HEK293 (cell line): ENCODE measurements around the gene PRDM15.

Experiments
- CTCF ChIA-PET: fragments of 350-600 bp; formaldehyde crosslinking; extraction: SDS; loops from one replicate; lab custom pipeline; 2021; ENCODE audit warnings: antibody characterized with exemption; lab: Yijun Ruan, JAX
- POLR2A ChIA-PET: fragments of 300-600 bp; formaldehyde crosslinking; extraction: SDS; loops from one replicate; lab custom pipeline; 2020; ENCODE audit warnings: antibody characterized with exemption, inconsistent platforms; lab: Yijun Ruan, JAX
- H3K27ac ChIP-seq: fragments of 200-500 bp; sonication (Bioruptor generic); 2 replicates; pipeline ENCODE4 v1.5.1; 2014; ENCODE audit warnings: low read depth, low read length, control low read depth, inconsistent platforms; ENCODE audit errors: extremely low read depth
- H3K36me3 ChIP-seq, 2 experiments: fragments of 200-500 bp in 1 of 2; sonication (Bioruptor generic) in 1 of 2; 1 replicate in 1 of 2; 2 replicates in 1 of 2; pipeline ENCODE4 v1.5.1; 2014 to 2017; ENCODE audit warnings: inconsistent platforms in 2 of 2, low read length in 2 of 2; ENCODE audit not compliant: control insufficient read depth in 2 of 2, insufficient read depth in 1 of 2
- H3K4me1 ChIP-seq: fragments of 200-500 bp; sonication (Bioruptor generic); 2 replicates; pipeline ENCODE4 v1.5.1; 2014; ENCODE audit warnings: mild to moderate bottlenecking, low read length, inconsistent platforms; ENCODE audit not compliant: control insufficient read depth, insufficient read depth
- H3K4me3 ChIP-seq: 2 replicates; pipeline ENCODE4 v1.5.1; 2011; ENCODE audit warnings: low read depth, mild to moderate bottlenecking, control low read depth, low read length, moderate library complexity
- H3K9me3 ChIP-seq: fragments of 200-500 bp; sonication (Bioruptor generic); 2 replicates; pipeline ENCODE4 v1.5.1; 2014; ENCODE audit warnings: low read depth, low read length, inconsistent platforms; ENCODE audit not compliant: control insufficient read depth, insufficient read depth
- GFI1B ChIP-seq: fragments of 450-650 bp; formaldehyde crosslinking; IDR thresholded peaks from 2 replicates; pipeline ENCODE4 v1.5.1; 2016; ENCODE audit warnings: missing biosample characterization, missing genetic modification characterization
- GLI4 ChIP-seq: fragments of 450-650 bp; formaldehyde crosslinking; IDR thresholded peaks from 2 replicates; pipeline ENCODE4 v1.5.1; 2016; ENCODE audit warnings: missing biosample characterization, missing genetic modification characterization
- SP2 ChIP-seq: fragments of 450-650 bp; formaldehyde crosslinking; IDR thresholded peaks from 2 replicates; pipeline ENCODE4 v1.5.1; 2016; ENCODE audit warnings: missing biosample characterization, missing genetic modification characterization
- SP7 ChIP-seq: fragments of 450-650 bp; formaldehyde crosslinking; IDR thresholded peaks from 2 replicates; pipeline ENCODE4 v1.5.1; 2016; ENCODE audit warnings: missing biosample characterization, missing genetic modification characterization
- TRIM28 ChIP-seq: IDR thresholded peaks from 2 replicates; pipeline ENCODE4 v1.6.1; 2011; ENCODE audit warnings: low read length, control low read depth, borderline replicate concordance
- ZBTB17 ChIP-seq: fragments of 450-650 bp; formaldehyde crosslinking; IDR thresholded peaks from 2 replicates; pipeline ENCODE4 v1.5.1; 2016; ENCODE audit warnings: missing biosample characterization, missing genetic modification characterization
- ZEB2 ChIP-seq: fragments of 450-650 bp; formaldehyde crosslinking; IDR thresholded peaks from 2 replicates; pipeline ENCODE4 v1.5.1; 2016; ENCODE audit warnings: missing biosample characterization, missing genetic modification characterization
- ZFP41 ChIP-seq: fragments of 450-650 bp; formaldehyde crosslinking; IDR thresholded peaks from 2 replicates; pipeline ENCODE4 v1.5.1; 2016; ENCODE audit warnings: missing biosample characterization, missing genetic modification characterization, borderline replicate concordance
- ZNF10 ChIP-seq: fragments of 450-650 bp; formaldehyde crosslinking; IDR thresholded peaks from 2 replicates; pipeline ENCODE4 v1.5.1; 2017; ENCODE audit warnings: missing biosample characterization, missing genetic modification characterization
- ZNF112 ChIP-seq: fragments of 450-650 bp; formaldehyde crosslinking; IDR thresholded peaks from 2 replicates; pipeline ENCODE4 v1.5.0; 2017; ENCODE audit warnings: missing biosample characterization, missing genetic modification characterization
- ZNF138 ChIP-seq: fragments of 450-650 bp; formaldehyde crosslinking; IDR thresholded peaks from 2 replicates; pipeline ENCODE4 v1.5.1; 2016; ENCODE audit warnings: missing biosample characterization, missing genetic modification characterization, borderline replicate concordance
- ZNF157 ChIP-seq: fragments of 450-650 bp; formaldehyde crosslinking; IDR thresholded peaks from 2 replicates; pipeline ENCODE4 v1.5.1; 2016; ENCODE audit warnings: missing biosample characterization, missing genetic modification characterization
- ZNF211 ChIP-seq: fragments of 450-650 bp; formaldehyde crosslinking; IDR thresholded peaks from 2 replicates; pipeline ENCODE4 v1.5.1; 2016; ENCODE audit warnings: low read depth, missing biosample characterization, missing genetic modification characterization
- ZNF248 ChIP-seq: fragments of 450-650 bp; formaldehyde crosslinking; IDR thresholded peaks from 2 replicates; pipeline ENCODE4 v1.5.1; 2017; ENCODE audit warnings: missing biosample characterization, missing genetic modification characterization
- ZNF404 ChIP-seq: fragments of 450-650 bp; formaldehyde crosslinking; IDR thresholded peaks from 2 replicates; pipeline ENCODE4 v1.5.1; 2017; ENCODE audit warnings: missing biosample characterization, missing genetic modification characterization
- ZNF514 ChIP-seq: fragments of 450-650 bp; formaldehyde crosslinking; IDR thresholded peaks from 2 replicates; pipeline ENCODE4 v1.5.1; 2016; ENCODE audit warnings: missing biosample characterization, missing genetic modification characterization
- ZNF555 ChIP-seq: fragments of 450-650 bp; formaldehyde crosslinking; conservative IDR thresholded peaks from 2 replicates; pipeline ENCODE4 v1.5.1; 2017; ENCODE audit warnings: missing biosample characterization, mild to moderate bottlenecking, missing genetic modification characterization, inconsistent platforms
- ZNF629 ChIP-seq: fragments of 450-650 bp; formaldehyde crosslinking; IDR thresholded peaks from 2 replicates; pipeline ENCODE4 v1.5.1; 2017; ENCODE audit warnings: missing biosample characterization, missing genetic modification characterization
- ZNF670 ChIP-seq: fragments of 450-650 bp; formaldehyde crosslinking; IDR thresholded peaks from 2 replicates; pipeline ENCODE4 v1.5.1; 2016; ENCODE audit warnings: missing biosample characterization, missing genetic modification characterization, low read depth
- TF ChIP-seq, protein P1 (sequence below): fragments of 450-650 bp; formaldehyde crosslinking; IDR thresholded peaks from 2 replicates; pipeline ENCODE4 v1.5.1; 2016; ENCODE audit warnings: missing biosample characterization, missing genetic modification characterization
- TF ChIP-seq, protein P2 (sequence below): fragments of 450-650 bp; formaldehyde crosslinking; IDR thresholded peaks from 2 replicates; pipeline ENCODE4 v1.5.1; 2016; ENCODE audit warnings: missing biosample characterization, missing genetic modification characterization, borderline replicate concordance
- TF ChIP-seq, protein P3 (sequence below): fragments of 450-650 bp; formaldehyde crosslinking; IDR thresholded peaks from 2 replicates; pipeline ENCODE4 v1.5.1; 2016; ENCODE audit warnings: missing biosample characterization, missing genetic modification characterization
- TF ChIP-seq, protein P4 (sequence below): fragments of 450-650 bp; formaldehyde crosslinking; IDR thresholded peaks from 2 replicates; pipeline ENCODE4 v1.5.1; 2017; ENCODE audit warnings: missing biosample characterization, missing genetic modification characterization
- TF ChIP-seq, protein P5 (sequence below): fragments of 450-650 bp; formaldehyde crosslinking; IDR thresholded peaks from 2 replicates; pipeline ENCODE4 v1.5.1; 2017; ENCODE audit warnings: missing biosample characterization, missing genetic modification characterization

The PRDM15 gene

DNA sequence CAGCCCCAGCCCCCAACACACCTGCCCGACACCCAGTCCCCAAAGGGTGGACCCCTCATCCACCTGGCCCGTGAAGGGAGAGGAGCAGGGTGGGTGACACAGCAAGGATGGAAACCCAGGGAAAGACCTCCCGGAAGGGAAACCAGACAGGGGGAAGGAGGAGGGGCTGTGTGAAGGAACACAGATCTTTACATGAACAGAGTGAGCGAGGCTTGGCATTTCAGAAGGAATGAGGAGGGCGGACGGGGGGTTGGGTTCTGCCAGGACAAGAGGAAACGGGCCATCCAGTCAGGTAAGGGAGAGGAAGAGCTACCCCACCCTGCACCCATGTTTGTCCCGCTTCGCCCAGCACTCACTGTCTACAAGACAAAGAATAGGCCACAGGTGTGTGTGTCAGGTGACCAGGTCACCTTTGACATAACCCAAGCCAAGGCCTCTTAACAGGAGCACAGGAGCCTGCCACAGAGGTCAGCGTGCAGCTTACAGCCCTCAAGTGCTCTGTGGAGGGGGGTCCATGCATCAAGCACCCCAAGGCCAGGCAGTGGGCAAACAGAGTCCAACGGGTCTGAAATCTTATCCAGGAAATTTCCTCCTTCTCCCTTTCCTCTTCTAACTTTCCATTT lies 18.0 kb upstream of the PRDM15 start (continued):
- TF ChIP-seq, protein P1, sequence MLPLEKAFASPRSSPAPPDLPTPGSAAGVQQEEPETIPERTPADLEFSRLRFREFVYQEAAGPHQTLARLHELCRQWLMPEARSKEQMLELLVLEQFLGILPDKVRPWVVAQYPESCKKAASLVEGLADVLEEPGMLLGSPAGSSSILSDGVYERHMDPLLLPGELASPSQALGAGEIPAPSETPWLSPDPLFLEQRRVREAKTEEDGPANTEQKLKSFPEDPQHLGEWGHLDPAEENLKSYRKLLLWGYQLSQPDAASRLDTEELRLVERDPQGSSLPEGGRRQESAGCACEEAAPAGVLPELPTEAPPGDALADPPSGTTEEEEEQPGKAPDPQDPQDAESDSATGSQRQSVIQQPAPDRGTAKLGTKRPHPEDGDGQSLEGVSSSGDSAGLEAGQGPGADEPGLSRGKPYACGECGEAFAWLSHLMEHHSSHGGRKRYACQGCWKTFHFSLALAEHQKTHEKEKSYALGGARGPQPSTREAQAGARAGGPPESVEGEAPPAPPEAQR = no peak
- no peak for TF ChIP-seq ZBTB17 (tag by site-specific recombination)
- no peak for TF ChIP-seq ZNF404 (tag by site-specific recombination)
- no peak for TF ChIP-seq GFI1B (tag by site-specific recombination)
- TF ChIP-seq, protein P2, sequence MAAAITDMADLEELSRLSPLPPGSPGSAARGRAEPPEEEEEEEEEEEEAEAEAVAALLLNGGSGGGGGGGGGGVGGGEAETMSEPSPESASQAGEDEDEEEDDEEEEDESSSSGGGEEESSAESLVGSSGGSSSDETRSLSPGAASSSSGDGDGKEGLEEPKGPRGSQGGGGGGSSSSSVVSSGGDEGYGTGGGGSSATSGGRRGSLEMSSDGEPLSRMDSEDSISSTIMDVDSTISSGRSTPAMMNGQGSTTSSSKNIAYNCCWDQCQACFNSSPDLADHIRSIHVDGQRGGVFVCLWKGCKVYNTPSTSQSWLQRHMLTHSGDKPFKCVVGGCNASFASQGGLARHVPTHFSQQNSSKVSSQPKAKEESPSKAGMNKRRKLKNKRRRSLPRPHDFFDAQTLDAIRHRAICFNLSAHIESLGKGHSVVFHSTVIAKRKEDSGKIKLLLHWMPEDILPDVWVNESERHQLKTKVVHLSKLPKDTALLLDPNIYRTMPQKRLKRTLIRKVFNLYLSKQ (tag by site-specific recombination) = no peak
- TF ChIP-seq ZNF514 (tag by site-specific recombination) = no peak
- TF ChIP-seq, all 188 proteins: peak for 0

DNA sequence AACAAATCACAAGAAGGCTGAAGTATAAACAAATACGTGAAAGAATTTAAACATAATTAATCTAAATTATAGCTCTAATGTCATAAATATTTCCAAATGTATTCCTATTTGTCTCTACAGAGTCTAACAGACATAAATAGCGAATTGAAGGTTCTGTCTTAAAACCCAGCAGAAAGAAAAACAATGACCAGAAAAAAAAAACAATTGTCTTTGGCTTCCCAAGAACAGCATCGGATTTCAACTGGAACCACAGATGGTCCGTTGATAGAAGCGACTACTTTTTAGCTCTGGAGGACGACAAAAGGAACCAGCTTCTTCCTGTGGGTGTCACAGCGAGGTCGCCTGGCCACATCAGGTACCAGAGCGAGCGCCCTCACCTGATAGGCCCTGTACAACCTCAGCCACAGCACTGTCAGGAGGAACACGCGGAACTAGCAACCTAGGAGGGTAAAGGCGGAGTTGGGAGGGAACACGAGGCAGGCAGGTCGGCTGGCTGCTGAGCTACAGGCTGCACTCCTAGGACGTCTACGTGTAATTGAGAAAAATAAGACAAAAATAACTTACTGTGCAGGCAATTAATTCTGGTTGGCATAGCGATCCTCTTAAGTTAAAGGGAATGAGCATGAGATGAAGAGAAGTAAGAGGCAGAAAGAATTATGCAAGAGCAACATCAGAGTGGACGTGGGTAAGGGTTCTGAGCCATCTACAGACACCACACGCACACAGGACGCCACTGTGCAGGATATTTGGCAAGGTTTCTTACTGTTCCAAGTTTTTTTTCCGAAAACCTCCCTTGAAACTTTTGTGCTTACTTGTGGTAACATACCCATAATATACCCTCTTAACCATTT lies 16.7 kb upstream of the PRDM15 start:
- no peak overlapping the region for H3K4me3 ChIP-seq
- no peaks in the 10 kb centered on the region for H3K36me3 ChIP-seq
- ChIA-PET POLR2A (no interaction called here), CTCF (no interaction called here)
- no peak overlapping the region for H3K27ac ChIP-seq
- H3K4me1 ChIP-seq = peaks cover 4% of the 10 kb centered on the region
- TF ChIP-seq, protein P3, sequence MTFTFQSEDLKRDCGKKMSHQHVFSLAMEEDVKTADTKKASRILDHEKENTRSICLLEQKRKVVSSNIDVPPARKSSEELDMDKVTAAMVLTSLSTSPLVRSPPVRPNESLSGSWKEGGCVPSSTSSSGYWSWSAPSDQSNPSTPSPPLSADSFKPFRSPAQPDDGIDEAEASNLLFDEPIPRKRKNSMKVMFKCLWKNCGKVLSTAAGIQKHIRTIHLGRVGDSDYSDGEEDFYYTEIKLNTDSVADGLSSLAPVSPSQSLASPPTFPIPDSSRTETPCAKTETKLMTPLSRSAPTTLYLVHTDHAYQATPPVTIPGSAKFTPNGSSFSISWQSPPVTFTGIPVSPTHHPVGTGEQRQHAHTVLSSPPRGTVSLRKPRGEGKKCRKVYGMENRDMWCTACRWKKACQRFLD (tag by site-specific recombination) = no peak
- no peak for TF ChIP-seq ZNF629
- TF ChIP-seq SP2 (tag by site-specific recombination) = no peak
- TF ChIP-seq ZFP41 (tag by site-specific recombination) = no peak
- TF ChIP-seq ZNF555 (tag by site-specific recombination) = no peak
- peak; percentile 77 for TF ChIP-seq ZNF10 (tag by site-specific recombination)
- TF ChIP-seq, all 188 proteins: peak for 1
- no peaks in the 10 kb centered on the region for H3K9me3 ChIP-seq

DNA sequence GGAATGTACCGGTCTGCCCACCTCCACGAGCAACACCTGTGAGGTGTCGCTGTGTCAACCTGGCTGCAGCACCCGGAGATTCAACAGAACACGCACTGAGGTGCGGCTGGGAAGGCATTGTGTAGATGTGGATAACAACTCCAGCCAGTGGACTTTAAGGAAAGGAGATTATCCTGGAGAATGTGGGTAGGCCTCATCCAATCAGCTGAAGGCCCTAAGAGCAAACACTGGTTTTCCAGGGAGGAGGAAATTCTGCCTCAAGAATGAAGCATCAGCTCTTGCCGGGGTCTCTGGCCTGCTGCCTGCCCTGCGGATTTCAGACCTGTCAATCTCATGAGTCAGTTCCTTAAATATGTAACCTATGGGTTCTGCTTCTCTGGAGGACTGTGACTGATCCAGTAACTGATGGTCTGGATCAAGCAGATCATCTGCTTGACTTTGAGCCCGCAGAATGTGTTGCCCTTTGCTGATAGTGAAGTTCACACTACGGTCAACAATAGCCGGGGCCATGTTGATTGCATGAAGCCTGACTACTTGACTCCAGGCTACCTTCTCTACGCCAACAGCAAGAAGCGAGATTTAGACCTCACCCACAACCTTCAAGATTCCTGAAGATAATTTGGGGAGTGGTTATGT lies 15.9 kb upstream of the PRDM15 start:
- Histone ChIP-seq H3K4me1 (peaks cover 4% of the 10 kb centered on the region), H3K27ac (no peak overlapping the region), H3K4me3 (no peak overlapping the region), H3K36me3 (no peaks in the 10 kb centered on the region), H3K9me3 (no peaks in the 10 kb centered on the region)
- CTCF ChIA-PET = no interaction called here
- TF ChIP-seq, protein P4, sequence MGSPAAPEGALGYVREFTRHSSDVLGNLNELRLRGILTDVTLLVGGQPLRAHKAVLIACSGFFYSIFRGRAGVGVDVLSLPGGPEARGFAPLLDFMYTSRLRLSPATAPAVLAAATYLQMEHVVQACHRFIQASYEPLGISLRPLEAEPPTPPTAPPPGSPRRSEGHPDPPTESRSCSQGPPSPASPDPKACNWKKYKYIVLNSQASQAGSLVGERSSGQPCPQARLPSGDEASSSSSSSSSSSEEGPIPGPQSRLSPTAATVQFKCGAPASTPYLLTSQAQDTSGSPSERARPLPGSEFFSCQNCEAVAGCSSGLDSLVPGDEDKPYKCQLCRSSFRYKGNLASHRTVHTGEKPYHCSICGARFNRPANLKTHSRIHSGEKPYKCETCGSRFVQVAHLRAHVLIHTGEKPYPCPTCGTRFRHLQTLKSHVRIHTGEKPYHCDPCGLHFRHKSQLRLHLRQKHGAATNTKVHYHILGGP (tag by site-specific recombination) = no peak
- TF ChIP-seq ZNF248 (tag by site-specific recombination) (no peak), GLI4 (tag by site-specific recombination) (no peak), ZEB2 (no peak), ZNF157 (tag by site-specific recombination) (no peak), ZNF138 (tag by site-specific recombination) (no peak), ZNF211 (tag by site-specific recombination) (no peak), ZNF112 (tag by site-specific recombination) (no peak), ZNF670 (tag by site-specific recombination) (no peak), ZNF10 (tag by site-specific recombination) (no peak), SP7 (tag by site-specific recombination) (no peak), TRIM28 (no peak)
- TF ChIP-seq, protein P5, sequence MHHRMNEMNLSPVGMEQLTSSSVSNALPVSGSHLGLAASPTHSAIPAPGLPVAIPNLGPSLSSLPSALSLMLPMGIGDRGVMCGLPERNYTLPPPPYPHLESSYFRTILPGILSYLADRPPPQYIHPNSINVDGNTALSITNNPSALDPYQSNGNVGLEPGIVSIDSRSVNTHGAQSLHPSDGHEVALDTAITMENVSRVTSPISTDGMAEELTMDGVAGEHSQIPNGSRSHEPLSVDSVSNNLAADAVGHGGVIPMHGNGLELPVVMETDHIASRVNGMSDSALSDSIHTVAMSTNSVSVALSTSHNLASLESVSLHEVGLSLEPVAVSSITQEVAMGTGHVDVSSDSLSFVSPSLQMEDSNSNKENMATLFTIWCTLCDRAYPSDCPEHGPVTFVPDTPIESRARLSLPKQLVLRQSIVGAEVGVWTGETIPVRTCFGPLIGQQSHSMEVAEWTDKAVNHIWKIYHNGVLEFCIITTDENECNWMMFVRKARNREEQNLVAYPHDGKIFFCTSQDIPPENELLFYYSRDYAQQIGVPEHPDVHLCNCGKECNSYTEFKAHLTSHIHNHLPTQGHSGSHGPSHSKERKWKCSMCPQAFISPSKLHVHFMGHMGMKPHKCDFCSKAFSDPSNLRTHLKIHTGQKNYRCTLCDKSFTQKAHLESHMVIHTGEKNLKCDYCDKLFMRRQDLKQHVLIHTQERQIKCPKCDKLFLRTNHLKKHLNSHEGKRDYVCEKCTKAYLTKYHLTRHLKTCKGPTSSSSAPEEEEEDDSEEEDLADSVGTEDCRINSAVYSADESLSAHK = no peak
- POLR2A ChIA-PET = no interaction called here
